Measurements from ENCODE around the gene CTCF. TPM values are rescaled to one million over a fixed set of nuclear protein-coding genes. Genes with fewer than 3 reads are reported as not detected.

CTCF gene
- total and polyA plus RNA-seq, 4 donors, result 10.1 to 35.3 (median 15.5) TPM

DNA sequence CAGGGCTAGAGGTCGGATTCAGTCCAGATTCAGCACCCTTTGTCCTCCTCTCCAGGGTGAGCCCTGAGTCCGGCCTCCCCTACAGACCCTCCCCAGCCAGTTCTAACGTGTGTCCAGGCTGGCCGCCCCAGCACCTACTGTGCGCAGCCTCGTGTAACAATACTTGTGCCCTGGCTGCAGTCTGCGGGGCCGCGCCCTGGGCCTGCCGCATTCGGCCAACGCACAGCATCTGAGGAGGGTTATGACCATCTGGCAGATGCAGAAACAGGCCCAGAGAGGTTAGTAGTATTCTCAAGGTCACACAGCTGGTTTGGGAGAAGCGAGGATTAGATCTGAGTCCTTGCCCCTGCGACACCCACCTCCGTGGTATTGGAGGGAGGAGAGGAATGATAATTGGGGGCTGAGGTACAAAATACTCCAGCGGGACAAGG, 32.7 kb upstream of the CTCF start:
- Histone ChIP-seq H3K4me3 (ENCODE audit: low read depth in 1 of 3, low read length in 3 of 3) (peak overlapping the region; percentile 69 to 83 (median 71)), H3K27me3 (ENCODE audit: control insufficient read depth in 4 of 4, insufficient read depth in 4 of 4, low read length in 3 of 4) (no peaks in the 10 kb centered on the region), H3K4me1 (ENCODE audit: control insufficient read depth in 4 of 4, insufficient read depth in 4 of 4, low read length in 3 of 4) (peaks cover 8 to 44% (median 34%) of the 10 kb centered on the region in 4 donors), H3K36me3 (ENCODE audit: control insufficient read depth in 4 of 4, insufficient read depth in 3 of 4, low read depth in 1 of 4, low read length in 3 of 4) (no peaks in the 10 kb centered on the region), H3K27ac (ENCODE audit: low read depth in 1 of 2, low read length in 2 of 2) (peak overlapping the region; percentile 66 to 87), H3K9me3 (ENCODE audit: control insufficient read depth in 4 of 4, low read length in 3 of 4) (no peaks in the 10 kb centered on the region), H3K9ac (ENCODE audit: low read depth in 1 of 2, low read length in 2 of 2) (peak overlapping the region; percentile 61 to 64)
- 5% methylated on average over 16 of the region's 16 CpGs for WGBS
- TF ChIP-seq RXRA (IDR thresholded peaks at IDR 0.05) (no peak), YY1 (IDR thresholded peaks at IDR 0.05) (no peak), HNF4A (conservative IDR thresholded peaks at IDR 0.05) (no peak), TAF1 (conservative IDR thresholded peaks at IDR 0.05) (no peak), FOXA1 (IDR thresholded peaks at IDR 0.05) (no peak), SP1 (IDR thresholded peaks at IDR 0.05) (no peak), RAD21 (IDR thresholded peaks at IDR 0.05) (no peak), JUND (IDR thresholded peaks at IDR 0.05) (no peak), HNF4G (IDR thresholded peaks at IDR 0.05) (no peak), EGR1 (IDR thresholded peaks at IDR 0.05; ENCODE audit: low read depth in 2 of 2) (no peak), FOXA2 (IDR thresholded peaks at IDR 0.05) (no peak), GABPA (IDR thresholded peaks at IDR 0.05 in 1 of 2, conservative IDR thresholded peaks at IDR 0.05 in 1 of 2) (no peak), NR2F2 (IDR thresholded peaks at IDR 0.05) (no peak)
- TF ChIP-seq, protein P1, sequence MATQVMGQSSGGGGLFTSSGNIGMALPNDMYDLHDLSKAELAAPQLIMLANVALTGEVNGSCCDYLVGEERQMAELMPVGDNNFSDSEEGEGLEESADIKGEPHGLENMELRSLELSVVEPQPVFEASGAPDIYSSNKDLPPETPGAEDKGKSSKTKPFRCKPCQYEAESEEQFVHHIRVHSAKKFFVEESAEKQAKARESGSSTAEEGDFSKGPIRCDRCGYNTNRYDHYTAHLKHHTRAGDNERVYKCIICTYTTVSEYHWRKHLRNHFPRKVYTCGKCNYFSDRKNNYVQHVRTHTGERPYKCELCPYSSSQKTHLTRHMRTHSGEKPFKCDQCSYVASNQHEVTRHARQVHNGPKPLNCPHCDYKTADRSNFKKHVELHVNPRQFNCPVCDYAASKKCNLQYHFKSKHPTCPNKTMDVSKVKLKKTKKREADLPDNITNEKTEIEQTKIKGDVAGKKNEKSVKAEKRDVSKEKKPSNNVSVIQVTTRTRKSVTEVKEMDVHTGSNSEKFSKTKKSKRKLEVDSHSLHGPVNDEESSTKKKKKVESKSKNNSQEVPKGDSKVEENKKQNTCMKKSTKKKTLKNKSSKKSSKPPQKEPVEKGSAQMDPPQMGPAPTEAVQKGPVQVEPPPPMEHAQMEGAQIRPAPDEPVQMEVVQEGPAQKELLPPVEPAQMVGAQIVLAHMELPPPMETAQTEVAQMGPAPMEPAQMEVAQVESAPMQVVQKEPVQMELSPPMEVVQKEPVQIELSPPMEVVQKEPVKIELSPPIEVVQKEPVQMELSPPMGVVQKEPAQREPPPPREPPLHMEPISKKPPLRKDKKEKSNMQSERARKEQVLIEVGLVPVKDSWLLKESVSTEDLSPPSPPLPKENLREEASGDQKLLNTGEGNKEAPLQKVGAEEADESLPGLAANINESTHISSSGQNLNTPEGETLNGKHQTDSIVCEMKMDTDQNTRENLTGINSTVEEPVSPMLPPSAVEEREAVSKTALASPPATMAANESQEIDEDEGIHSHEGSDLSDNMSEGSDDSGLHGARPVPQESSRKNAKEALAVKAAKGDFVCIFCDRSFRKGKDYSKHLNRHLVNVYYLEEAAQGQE (IDR thresholded peaks at IDR 0.05), result no peak
- TF ChIP-seq, protein P2, sequence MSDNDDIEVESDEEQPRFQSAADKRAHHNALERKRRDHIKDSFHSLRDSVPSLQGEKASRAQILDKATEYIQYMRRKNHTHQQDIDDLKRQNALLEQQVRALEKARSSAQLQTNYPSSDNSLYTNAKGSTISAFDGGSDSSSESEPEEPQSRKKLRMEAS (IDR thresholded peaks at IDR 0.05), result no peak
- TF ChIP-seq, protein P3, sequence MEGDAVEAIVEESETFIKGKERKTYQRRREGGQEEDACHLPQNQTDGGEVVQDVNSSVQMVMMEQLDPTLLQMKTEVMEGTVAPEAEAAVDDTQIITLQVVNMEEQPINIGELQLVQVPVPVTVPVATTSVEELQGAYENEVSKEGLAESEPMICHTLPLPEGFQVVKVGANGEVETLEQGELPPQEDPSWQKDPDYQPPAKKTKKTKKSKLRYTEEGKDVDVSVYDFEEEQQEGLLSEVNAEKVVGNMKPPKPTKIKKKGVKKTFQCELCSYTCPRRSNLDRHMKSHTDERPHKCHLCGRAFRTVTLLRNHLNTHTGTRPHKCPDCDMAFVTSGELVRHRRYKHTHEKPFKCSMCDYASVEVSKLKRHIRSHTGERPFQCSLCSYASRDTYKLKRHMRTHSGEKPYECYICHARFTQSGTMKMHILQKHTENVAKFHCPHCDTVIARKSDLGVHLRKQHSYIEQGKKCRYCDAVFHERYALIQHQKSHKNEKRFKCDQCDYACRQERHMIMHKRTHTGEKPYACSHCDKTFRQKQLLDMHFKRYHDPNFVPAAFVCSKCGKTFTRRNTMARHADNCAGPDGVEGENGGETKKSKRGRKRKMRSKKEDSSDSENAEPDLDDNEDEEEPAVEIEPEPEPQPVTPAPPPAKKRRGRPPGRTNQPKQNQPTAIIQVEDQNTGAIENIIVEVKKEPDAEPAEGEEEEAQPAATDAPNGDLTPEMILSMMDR (IDR thresholded peaks at IDR 0.05; ENCODE audit: low read depth, low read length, missing input control), result no peak
- TF ChIP-seq, protein P4, sequence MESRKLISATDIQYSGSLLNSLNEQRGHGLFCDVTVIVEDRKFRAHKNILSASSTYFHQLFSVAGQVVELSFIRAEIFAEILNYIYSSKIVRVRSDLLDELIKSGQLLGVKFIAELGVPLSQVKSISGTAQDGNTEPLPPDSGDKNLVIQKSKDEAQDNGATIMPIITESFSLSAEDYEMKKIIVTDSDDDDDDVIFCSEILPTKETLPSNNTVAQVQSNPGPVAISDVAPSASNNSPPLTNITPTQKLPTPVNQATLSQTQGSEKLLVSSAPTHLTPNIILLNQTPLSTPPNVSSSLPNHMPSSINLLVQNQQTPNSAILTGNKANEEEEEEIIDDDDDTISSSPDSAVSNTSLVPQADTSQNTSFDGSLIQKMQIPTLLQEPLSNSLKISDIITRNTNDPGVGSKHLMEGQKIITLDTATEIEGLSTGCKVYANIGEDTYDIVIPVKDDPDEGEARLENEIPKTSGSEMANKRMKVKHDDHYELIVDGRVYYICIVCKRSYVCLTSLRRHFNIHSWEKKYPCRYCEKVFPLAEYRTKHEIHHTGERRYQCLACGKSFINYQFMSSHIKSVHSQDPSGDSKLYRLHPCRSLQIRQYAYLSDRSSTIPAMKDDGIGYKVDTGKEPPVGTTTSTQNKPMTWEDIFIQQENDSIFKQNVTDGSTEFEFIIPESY (IDR thresholded peaks at IDR 0.05), result no peak
- TF ChIP-seq, protein P5, sequence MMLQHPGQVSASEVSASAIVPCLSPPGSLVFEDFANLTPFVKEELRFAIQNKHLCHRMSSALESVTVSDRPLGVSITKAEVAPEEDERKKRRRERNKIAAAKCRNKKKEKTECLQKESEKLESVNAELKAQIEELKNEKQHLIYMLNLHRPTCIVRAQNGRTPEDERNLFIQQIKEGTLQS (IDR thresholded peaks at IDR 0.05), result no peak
- DNase-seq (ENCODE audit: low spot score), result no peak
